Esophagus muscularis mucosa (tissue), 4 donors: Measurements from ENCODE around the gene UBL5. TPM values are rescaled to one million over a fixed set of nuclear protein-coding genes. Genes with fewer than 3 reads are reported as not detected.

Experiments
- DNase-seq: peaks from one replicate; pipeline ENCODE4 v3.0.0-alpha.2; 2017; ENCODE audit errors: extremely low spot score
- H3K27ac ChIP-seq, 4 donors: fragments of 200-600 bp; sonication (generic); replicated peaks in 1 of 4; 1 replicate in 3 of 4; 2 replicates in 1 of 4; pipeline ENCODE4 v1.5.1; 2016 to 2019; ENCODE audit warnings: mild to moderate bottlenecking in 1 of 4
- H3K27me3 ChIP-seq, 4 donors: fragments of 200-600 bp; sonication (generic); one replicate each; pipeline versions ENCODE4 v1.5.1 to v1.6.0; 2016 to 2019
- H3K36me3 ChIP-seq, 4 donors: fragments of 200-600 bp; sonication (generic); one replicate each; pipeline ENCODE4 v1.5.1; 2016 to 2019
- H3K4me1 ChIP-seq, 4 donors: fragments of 200-600 bp; sonication (generic); one replicate each; pipeline ENCODE4 v1.5.1; 2016 to 2019
- H3K4me3 ChIP-seq, 4 donors: fragments of 200-600 bp; sonication (generic); 1 replicate in 2 of 4; 2 replicates in 2 of 4; pipeline ENCODE4 v1.5.1; 2016 to 2019; ENCODE audit warnings: mild to moderate bottlenecking in 4 of 4, moderate library complexity in 1 of 4
- H3K9me3 ChIP-seq, 4 donors: fragments of 200-600 bp; sonication (generic); 1 replicate in 3 of 4; 2 replicates in 1 of 4; pipeline ENCODE4 v1.5.1; 2016 to 2019
- CTCF ChIP-seq, 3 experiments: fragments of 200-600 bp in 2 of 3; fragments of 450-650 bp in 1 of 3; sonication (generic) in 2 of 3; IDR thresholded peaks; one replicate each; pipeline ENCODE4 v1.5.1; 2017 to 2019; ENCODE audit warnings: antibody characterized with exemption in 3 of 3, mild to moderate bottlenecking in 2 of 3, moderate library complexity in 1 of 3
- EP300 ChIP-seq: sonication (generic); formaldehyde crosslinking; IDR thresholded peaks from one replicate; pipeline ENCODE4 v1.6.1; 2017; ENCODE audit warnings: antibody characterized with exemption
- POLR2A ChIP-seq: fragments of 450-650 bp; IDR thresholded peaks from one replicate; pipeline ENCODE4 v1.6.1; 2017; ENCODE audit warnings: antibody characterized with exemption, moderate library complexity, mild to moderate bottlenecking, low read depth
- POLR2AphosphoS5 ChIP-seq, 2 donors: sonication (generic); formaldehyde crosslinking; IDR thresholded peaks; one replicate each; pipeline ENCODE4 v1.6.1; 2017; ENCODE audit warnings: antibody characterized with exemption in 2 of 2
- WGBS: methylation state at CpG from one replicate; pipeline ENCODE4 v1.1.5; 2018; 5-methylcytosine and 5-hydroxymethylcytosine counted together
- intact Hi-C: fragments of 100-400 bp; cut with DNase I; formaldehyde crosslinking; loops from one replicate; pipeline ENCODE4 v1.15.1; 2023
- total RNA-seq, 4 donors: library from RNA; depleted of rRNA; stranded (reverse); fragments of >200 nt; gene quantifications; one replicate each; pipeline versions ENCODE4 v1.1.0 to v1.2.1, GENCODE V29; 2016

Gene UBL5
- total RNA-seq, 4 donors from 2014 or later: 297 to 717 (median 464) TPM

DNA sequence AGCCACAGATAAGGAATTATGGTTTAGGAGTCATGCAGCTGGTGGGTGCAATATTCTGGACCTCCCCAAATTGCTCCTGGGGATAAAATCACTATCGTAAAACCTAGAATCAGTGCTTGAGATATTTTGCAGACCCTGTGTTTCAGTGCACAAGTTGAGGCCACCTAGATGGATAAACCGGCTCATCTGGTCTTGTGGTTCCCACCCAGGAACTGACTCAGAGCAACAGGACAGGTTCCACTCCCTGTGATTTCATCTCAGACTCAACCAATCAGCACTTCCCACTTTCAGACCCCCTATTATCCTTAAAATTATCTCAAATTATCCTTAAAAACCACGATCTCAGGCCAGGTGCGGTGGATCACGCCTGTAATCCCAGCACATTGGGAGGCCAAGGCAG, 29.8 kb upstream of the UBL5 start:
- intact Hi-C loops: loop anchor here (2.0 to 10.0 kb wide), 6 partner anchors 19 to 653 kb away; partner anchors contain the start of gene ZNF317
- H3K4me3 ChIP-seq: no peak overlapping the region
- no peaks in the 10 kb centered on the region for H3K9me3 ChIP-seq
- no peak overlapping the region for H3K27ac ChIP-seq
- H3K27me3 ChIP-seq: no peaks in the 10 kb centered on the region
- WGBS: 91% methylated on average over 5 of the region's 5 CpGs
- no peaks in the 10 kb centered on the region for H3K36me3 ChIP-seq
- TF ChIP-seq POLR2AphosphoS5 (IDR thresholded peaks at IDR 0.05): no peak
- TF ChIP-seq EP300: no peak
- no peak for TF ChIP-seq POLR2A
- no peak for TF ChIP-seq CTCF (IDR thresholded peaks at IDR 0.05)
- H3K4me1 ChIP-seq: peaks cover 0 to 15% (median 5%) of the 10 kb centered on the region in 4 donors
- DNase-seq: no peak

DNA sequence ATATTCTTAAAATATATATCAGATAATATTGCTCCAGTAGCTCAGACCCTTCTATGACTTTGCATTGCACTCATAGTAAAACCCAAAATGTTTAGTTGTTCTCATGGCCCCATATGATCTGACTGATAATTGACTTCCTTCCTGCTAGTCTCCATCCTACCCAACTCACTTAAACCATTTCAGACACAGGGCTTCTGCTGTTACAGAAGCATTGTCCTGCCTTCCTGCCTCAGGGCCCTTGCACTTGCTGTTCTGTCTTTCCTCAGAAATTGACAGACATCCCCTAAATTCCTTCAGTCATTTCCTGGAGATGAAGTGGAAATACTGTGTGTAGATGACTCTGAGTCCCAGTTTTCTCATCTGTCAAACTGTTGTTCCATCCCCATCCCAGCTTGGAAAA, 28.6 kb upstream of the UBL5 start:
- Histone ChIP-seq H3K27me3 (no peaks in the 10 kb centered on the region), H3K4me1 (peaks cover 0 to 8% (median 5%) of the 10 kb centered on the region in 4 donors), H3K36me3 (peaks cover 0 to 9% (median 0%) of the 10 kb centered on the region in 4 donors), H3K27ac (no peak overlapping the region), H3K4me3 (no peak overlapping the region), H3K9me3 (no peaks in the 10 kb centered on the region)
- DNase-seq: no peak
- TF ChIP-seq POLR2A (no peak), POLR2AphosphoS5 (IDR thresholded peaks at IDR 0.05) (no peak), EP300 (no peak), CTCF (IDR thresholded peaks at IDR 0.05) (no peak)
- intact Hi-C loops: loop anchor here (5.0 to 10.0 kb wide), 3 partner anchors 487 to 654 kb away; partner anchors contain the start of gene ZNF317

DNA sequence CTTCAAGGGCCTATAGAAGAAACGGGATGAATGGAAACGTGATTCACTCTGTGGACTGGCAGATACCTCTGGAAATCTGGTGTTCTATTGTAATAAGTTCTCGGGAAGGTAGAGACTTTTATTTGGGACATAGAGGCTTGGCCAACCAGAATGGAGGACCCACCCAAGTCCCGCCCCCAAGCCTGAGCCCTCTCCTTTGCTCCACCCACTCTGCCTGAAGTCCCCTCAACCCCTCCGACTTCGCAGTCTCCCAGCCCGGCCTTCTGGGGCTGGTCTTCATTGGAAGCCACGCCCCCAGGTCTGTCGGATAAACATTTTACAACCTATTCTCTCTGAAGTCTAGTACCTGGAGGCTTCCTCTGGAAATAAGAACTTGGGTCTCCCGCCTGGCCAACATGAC, 25.7 kb upstream of the UBL5 start:
- no peaks in the 10 kb centered on the region for H3K4me1 ChIP-seq
- H3K27ac ChIP-seq: no peak overlapping the region
- no peak for TF ChIP-seq POLR2AphosphoS5 (IDR thresholded peaks at IDR 0.05)
- TF ChIP-seq POLR2A: no peak
- no peak for TF ChIP-seq EP300
- TF ChIP-seq CTCF (IDR thresholded peaks at IDR 0.05): no peak
- 92% methylated on average over 10 of the region's 10 CpGs for WGBS
- no peak overlapping the region for H3K4me3 ChIP-seq
- no peak for DNase-seq
- H3K27me3 ChIP-seq: no peaks in the 10 kb centered on the region
- intact Hi-C loops: no loop called here
- H3K36me3 ChIP-seq: peaks cover 0 to 24% (median 14%) of the 10 kb centered on the region in 4 donors
- H3K9me3 ChIP-seq: no peaks in the 10 kb centered on the region

DNA sequence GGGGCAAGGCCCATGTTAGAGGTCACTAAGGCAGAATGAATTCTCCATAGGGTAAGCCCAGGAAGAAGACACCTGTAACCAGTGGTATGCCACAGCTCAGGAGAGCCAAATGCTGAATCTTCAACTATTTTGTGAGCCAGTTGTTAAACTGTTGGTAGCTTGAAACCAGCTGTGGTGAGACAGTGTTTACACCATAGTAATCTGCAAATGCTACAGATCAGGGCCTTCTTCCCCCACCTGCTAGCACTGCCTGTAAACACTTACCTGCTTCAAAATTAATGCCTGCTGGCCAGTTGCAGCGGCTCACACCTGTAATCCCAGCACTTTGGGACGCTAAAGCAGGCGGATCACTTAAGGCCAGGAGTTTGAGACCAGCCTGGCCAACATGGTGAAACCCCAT, 20.9 kb upstream of the UBL5 start:
- H3K4me1 ChIP-seq: no peaks in the 10 kb centered on the region
- no peak for DNase-seq
- intact Hi-C loops: no loop called here
- no peak overlapping the region for H3K27ac ChIP-seq
- no peaks in the 10 kb centered on the region for H3K9me3 ChIP-seq
- no peaks in the 10 kb centered on the region for H3K27me3 ChIP-seq
- TF ChIP-seq EP300 (no peak), CTCF (IDR thresholded peaks at IDR 0.05) (no peak), POLR2A (no peak), POLR2AphosphoS5 (IDR thresholded peaks at IDR 0.05) (no peak)
- H3K36me3 ChIP-seq: peaks cover 30 to 71% (median 59%) of the 10 kb centered on the region in 4 donors
- 91% methylated on average over 3 of the region's 3 CpGs for WGBS
- no peak overlapping the region for H3K4me3 ChIP-seq
